ENCODE results near the gene TRAPPC13. TPM values are rescaled to one million over a fixed set of nuclear protein-coding genes. Genes with fewer than 3 reads are reported as not detected.

Gene TRAPPC13
- total and polyA plus RNA-seq, 2 of the 4 experiments (the other 2 are of a cell fraction), result 10.1 to 17.2 TPM

GRCh38 chr5:65682148-65682547 is 57.3 kb downstream of the TRAPPC13 start:
- peaks cover 2% of the 10 kb centered on the region; the same call in 1 of the 2 replicates for H3K9me1 ChIP-seq (ENCODE audit: insufficient read depth, low read length)
- H3K4me3 ChIP-seq (ENCODE audit: insufficient read depth, low read depth, low read length), result no peak overlapping the region
- H4K8ac ChIP-seq (ENCODE audit: low read depth in 2 of 2, low read length in 2 of 2), result no peak overlapping the region
- ChIA-PET POLR2A (ENCODE audit: unreplicated experiment) (interaction anchor here (0.5 kb wide), 1 partner anchor 149 kb away, joined by 3 read pairs; no protein-coding TSS in a partner anchor), CTCF (no interaction called here)
- no peak for TF ChIP-seq RCOR1 (IDR thresholded peaks at IDR 0.05; ENCODE audit: insufficient replicate concordance, low read length)
- no peak for TF ChIP-seq MAFK (IDR thresholded peaks at IDR 0.05; ENCODE audit: low read depth, low read length)
- no peak for TF ChIP-seq RFX5 (IDR thresholded peaks at IDR 0.05; ENCODE audit: low read depth, low read length)
- TF ChIP-seq, protein P1, sequence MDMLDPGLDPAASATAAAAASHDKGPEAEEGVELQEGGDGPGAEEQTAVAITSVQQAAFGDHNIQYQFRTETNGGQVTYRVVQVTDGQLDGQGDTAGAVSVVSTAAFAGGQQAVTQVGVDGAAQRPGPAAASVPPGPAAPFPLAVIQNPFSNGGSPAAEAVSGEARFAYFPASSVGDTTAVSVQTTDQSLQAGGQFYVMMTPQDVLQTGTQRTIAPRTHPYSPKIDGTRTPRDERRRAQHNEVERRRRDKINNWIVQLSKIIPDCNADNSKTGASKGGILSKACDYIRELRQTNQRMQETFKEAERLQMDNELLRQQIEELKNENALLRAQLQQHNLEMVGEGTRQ (IDR thresholded peaks at IDR 0.05; ENCODE audit: low read depth, low read length), result no peak
- TF ChIP-seq CEBPB (IDR thresholded peaks at IDR 0.05; ENCODE audit: low read depth, low read length), result no peak
- no peak for TF ChIP-seq NFE2L2 (IDR thresholded peaks at IDR 0.05; ENCODE audit: low read depth, low read length)
- TF ChIP-seq MAZ (IDR thresholded peaks at IDR 0.05; ENCODE audit: borderline replicate concordance, low read depth, low read length), result no peak
- TF ChIP-seq BHLHE40 (IDR thresholded peaks at IDR 0.05; ENCODE audit: low read depth, low read length), result no peak
- TF ChIP-seq, protein P2, sequence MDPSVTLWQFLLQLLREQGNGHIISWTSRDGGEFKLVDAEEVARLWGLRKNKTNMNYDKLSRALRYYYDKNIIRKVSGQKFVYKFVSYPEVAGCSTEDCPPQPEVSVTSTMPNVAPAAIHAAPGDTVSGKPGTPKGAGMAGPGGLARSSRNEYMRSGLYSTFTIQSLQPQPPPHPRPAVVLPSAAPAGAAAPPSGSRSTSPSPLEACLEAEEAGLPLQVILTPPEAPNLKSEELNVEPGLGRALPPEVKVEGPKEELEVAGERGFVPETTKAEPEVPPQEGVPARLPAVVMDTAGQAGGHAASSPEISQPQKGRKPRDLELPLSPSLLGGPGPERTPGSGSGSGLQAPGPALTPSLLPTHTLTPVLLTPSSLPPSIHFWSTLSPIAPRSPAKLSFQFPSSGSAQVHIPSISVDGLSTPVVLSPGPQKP (IDR thresholded peaks at IDR 0.05; ENCODE audit: borderline replicate concordance, low read depth, low read length), result no peak
- no peak for TF ChIP-seq CHD1 (IDR thresholded peaks at IDR 0.05; ENCODE audit: low read depth, low read length)
- no peak for TF ChIP-seq POLR2A (IDR thresholded peaks at IDR 0.05; ENCODE audit: low read depth, low read length)
- no peak for TF ChIP-seq SMC3 (IDR thresholded peaks at IDR 0.05; ENCODE audit: low read depth, low read length)
- no peak for TF ChIP-seq CTCF (conservative IDR thresholded peaks at IDR 0.05; ENCODE audit: low read depth, low read length)
- TF ChIP-seq MXI1 (IDR thresholded peaks at IDR 0.05; ENCODE audit: borderline replicate concordance, low read depth, low read length), result no peak
- TF ChIP-seq FOS (IDR thresholded peaks at IDR 0.05; ENCODE audit: low read depth, low read length), result no peak
- no peak overlapping the region for H2BK5ac ChIP-seq (ENCODE audit: low read depth, low read length, poor library complexity, severe bottlenecking)
- no peaks in the 10 kb centered on the region for H3K4me1 ChIP-seq (ENCODE audit: control insufficient read depth, insufficient read depth, low read length)
- no peak for ATAC-seq (ENCODE audit: low read depth)
- no peaks in the 10 kb centered on the region for H3K9me3 ChIP-seq (ENCODE audit: control insufficient read depth, insufficient read depth, low read length)
- H4K5ac ChIP-seq (ENCODE audit: low read depth, low read length), result no peak overlapping the region
- no peak overlapping the region for H3K18ac ChIP-seq (ENCODE audit: low read depth, low read length)
- no peak overlapping the region for H3K27ac ChIP-seq (ENCODE audit: insufficient read depth, low read length)
- H3K4ac ChIP-seq (ENCODE audit: low read depth, low read length), result no peak overlapping the region
- dilution Hi-C loops (cut with HindIII; ENCODE audit: low sequenced_read_pairs, unreplicated experiment) (no loop called here), in situ Hi-C loops (cut with MboI; ENCODE audit: low sequenced_read_pairs) (no loop called here), intact Hi-C loops (cut with micrococcal nuclease) (no loop called here)
- peaks cover 0 to 2% of the 10 kb centered on the region in 2 experiments; a peak in 2 of 4 replicates for H3K79me1 ChIP-seq (ENCODE audit: low read depth in 1 of 2, low read length in 2 of 2)
- H2BK120ac ChIP-seq (ENCODE audit: low read depth, low read length), result no peak overlapping the region
- H3K4me2 ChIP-seq (ENCODE audit: low read depth, low read length), result no peak overlapping the region
- H4K20me1 ChIP-seq (ENCODE audit: insufficient read depth, low read length), result no peaks in the 10 kb centered on the region
- 100% methylated on average over 2 of the region's 3 CpGs; no CpG with 5 or more reads in 1 of the 2 experiments for WGBS, 2 experiments (ENCODE audit: extremely low coverage in 2 of 2, insufficient read length in 1 of 2)
- H3K9ac ChIP-seq (ENCODE audit: low read depth, low read length), result no peak overlapping the region
- no peak for DNase-seq
- H3K23ac ChIP-seq (ENCODE audit: low read depth, low read length), result no peak overlapping the region
- peaks cover 8% of the 10 kb centered on the region for H3K36me3 ChIP-seq (ENCODE audit: control insufficient read depth, insufficient read depth, low read length)
- no peak overlapping the region for H2AK9ac ChIP-seq (replicated peaks; ENCODE audit: low read depth, low read length, poor library complexity)
- no peak overlapping the region for H2AK5ac ChIP-seq (ENCODE audit: low read depth, low read length)
- no peak overlapping the region for H2AFZ ChIP-seq (replicated peaks; ENCODE audit: low read length, poor library complexity)
- H3K56ac ChIP-seq (ENCODE audit: extremely low read depth, insufficient read depth, low read length), result no peak overlapping the region
- no TSS peak for BruUV-seq (replicated peaks)
- H2BK15ac ChIP-seq (ENCODE audit: low read depth, low read length), result no peak overlapping the region
- no peak overlapping the region for H3K14ac ChIP-seq (replicated peaks; ENCODE audit: low read depth, low read length)
- H4K91ac ChIP-seq (ENCODE audit: insufficient read depth, low read depth, low read length), result no peak overlapping the region
- H2BK20ac ChIP-seq (ENCODE audit: low read depth, low read length), result no peak overlapping the region
- no peaks in the 10 kb centered on the region for H3K27me3 ChIP-seq (ENCODE audit: control insufficient read depth, insufficient read depth, low read length)
